OCI-LY1 (cell line): ENCODE results near the gene MPRIP.

Source experiments
- H2AFZ ChIP-seq: fragments of 200-600 bp; sonication (generic), shearing (Covaris generic); 2 replicates; pipeline ENCODE4 v1.6.0; 2014; ENCODE audit warnings: antibody characterized with exemption, mild to moderate bottlenecking, low read length
- H3F3A ChIP-seq: fragments of 200-600 bp; sonication (generic), shearing (Covaris generic); 2 replicates; pipeline ENCODE4 v1.6.0; 2014; ENCODE audit warnings: mild to moderate bottlenecking, antibody characterized with exemption, low read length, moderate library complexity; ENCODE audit not compliant: insufficient read depth
- H3K27ac ChIP-seq: fragments of 200-600 bp; sonication (generic); 2 replicates; pipeline ENCODE4 v1.5.1; 2014; ENCODE audit warnings: low read length, mixed run types, mild to moderate bottlenecking, low read depth; ENCODE audit not compliant: poor library complexity, severe bottlenecking
- H3K27me3 ChIP-seq: fragments of 200-600 bp; sonication (generic); 2 replicates; pipeline ENCODE4 v1.6.0; 2014; ENCODE audit warnings: antibody characterized with exemption, mild to moderate bottlenecking, low read length, moderate library complexity; ENCODE audit not compliant: insufficient read depth
- H3K36me3 ChIP-seq: fragments of 200-600 bp; sonication (generic); 2 replicates; pipeline ENCODE4 v1.6.1; 2014; ENCODE audit warnings: mild to moderate bottlenecking, antibody characterized with exemption, low read length, moderate library complexity, mixed read lengths; ENCODE audit not compliant: insufficient read depth
- H3K4me1 ChIP-seq: fragments of 200-600 bp; sonication (generic); 2 replicates; pipeline ENCODE4 v1.5.1; 2014; ENCODE audit warnings: mild to moderate bottlenecking, low read length, moderate library complexity; ENCODE audit not compliant: insufficient read depth, severe bottlenecking
- H3K4me2 ChIP-seq: fragments of 200-600 bp; sonication (generic), shearing (Covaris generic); 2 replicates; pipeline ENCODE4 v1.6.1; 2014; ENCODE audit warnings: low read length
- H3K4me3 ChIP-seq: fragments of 200-600 bp; sonication (generic); 2 replicates; pipeline ENCODE4 v1.5.1; 2014; ENCODE audit warnings: low read length, low read depth, mild to moderate bottlenecking, mixed read lengths; ENCODE audit not compliant: poor library complexity, severe bottlenecking
- H3K79me2 ChIP-seq: fragments of 200-600 bp; shearing (Covaris generic); 2 replicates; pipeline ENCODE4 v1.6.1; 2016; ENCODE audit warnings: mixed run types, low read length, mixed read lengths; ENCODE audit not compliant: insufficient read depth
- H3K9ac ChIP-seq: fragments of 200-600 bp; sonication (generic), shearing (Covaris generic); 2 replicates; pipeline ENCODE4 v1.6.1; 2014; ENCODE audit warnings: mild to moderate bottlenecking, low read length, mixed read lengths
- H3K9me2 ChIP-seq: fragments of 200-600 bp; sonication (generic), shearing (Covaris generic); 2 replicates; pipeline ENCODE4 v1.6.1; 2014; ENCODE audit warnings: low read depth, mild to moderate bottlenecking, low read length, mixed read lengths
- H3K9me3 ChIP-seq: fragments of 200-600 bp; shearing (Covaris generic); 2 replicates; pipeline ENCODE4 v1.6.1; 2014; ENCODE audit warnings: low read length, mixed read lengths
- H4K20me1 ChIP-seq: fragments of 200-600 bp; sonication (generic), shearing (Covaris generic); 2 replicates; pipeline ENCODE4 v1.6.0; 2016; ENCODE audit warnings: mild to moderate bottlenecking, low read length; ENCODE audit not compliant: insufficient read depth
- CTCF ChIP-seq: fragments of 200-600 bp; sonication (generic), shearing (Covaris generic); IDR thresholded peaks from 2 replicates; pipeline ENCODE4 v1.5.1; 2017; ENCODE audit warnings: mild to moderate bottlenecking, antibody characterized with exemption, low read length, moderate library complexity, mixed read lengths
- EZH2 ChIP-seq: fragments of 200-600 bp; sonication (generic), shearing (Covaris generic); IDR thresholded peaks from 2 replicates; pipeline ENCODE4 v1.8.0; 2017; ENCODE audit warnings: borderline replicate concordance, mixed run types, mild to moderate bottlenecking, antibody characterized with exemption, low read length, moderate library complexity, mixed read lengths

The MPRIP gene

GRCh38 chr17:17116406-17116805, 74.1 kb downstream of the MPRIP start:
- peaks cover 29% of the 10 kb centered on the region for H3K4me1 ChIP-seq
- no peaks in the 10 kb centered on the region for H3K36me3 ChIP-seq
- H3K9me2 ChIP-seq = no peaks in the 10 kb centered on the region
- no peak for TF ChIP-seq EZH2
- no peak for TF ChIP-seq CTCF
- no peaks in the 10 kb centered on the region for H3K9me3 ChIP-seq
- H2AFZ ChIP-seq = no peak overlapping the region
- H3F3A ChIP-seq = no peaks in the 10 kb centered on the region
- no peak overlapping the region for H3K4me3 ChIP-seq
- H3K79me2 ChIP-seq = no peaks in the 10 kb centered on the region
- no peaks in the 10 kb centered on the region for H3K27me3 ChIP-seq
- no peaks in the 10 kb centered on the region for H4K20me1 ChIP-seq
- no peak overlapping the region for H3K4me2 ChIP-seq
- H3K9ac ChIP-seq = no peak overlapping the region
- H3K27ac ChIP-seq = no peak overlapping the region

- TF ChIP-seq CTCF = no peak
- no peak for TF ChIP-seq EZH2
- no peaks in the 10 kb centered on the region for H4K20me1 ChIP-seq
- no peaks in the 10 kb centered on the region for H3K9me2 ChIP-seq
- H2AFZ ChIP-seq = no peak overlapping the region
- no peaks in the 10 kb centered on the region for H3K36me3 ChIP-seq
- no peak overlapping the region for H3K27ac ChIP-seq
- no peaks in the 10 kb centered on the region for H3F3A ChIP-seq
- no peak overlapping the region for H3K4me2 ChIP-seq
- H3K4me1 ChIP-seq = peaks cover 31% of the 10 kb centered on the region
- H3K79me2 ChIP-seq = no peaks in the 10 kb centered on the region
- H3K27me3 ChIP-seq = no peaks in the 10 kb centered on the region
- H3K9me3 ChIP-seq = no peaks in the 10 kb centered on the region
- H3K4me3 ChIP-seq = no peak overlapping the region
- no peak overlapping the region for H3K9ac ChIP-seq
Observed at GRCh38 chr17:17117923-17118322, 75.7 kb downstream of the MPRIP start.

GRCh38 chr17:17118399-17118798, 76.1 kb downstream of the MPRIP start:
- Histone ChIP-seq H4K20me1 (no peaks in the 10 kb centered on the region), H3K4me2 (no peak overlapping the region), H3F3A (no peaks in the 10 kb centered on the region), H3K4me1 (peaks cover 33% of the 10 kb centered on the region), H3K27ac (no peak overlapping the region), H3K9me2 (no peaks in the 10 kb centered on the region), H3K36me3 (no peaks in the 10 kb centered on the region), H3K79me2 (no peaks in the 10 kb centered on the region), H2AFZ (no peak overlapping the region), H3K4me3 (no peak overlapping the region), H3K27me3 (no peaks in the 10 kb centered on the region), H3K9me3 (no peaks in the 10 kb centered on the region), H3K9ac (no peak overlapping the region)
- no peak for TF ChIP-seq CTCF
